ENCODE measurements around the gene HABP4. TPM values are rescaled to one million over a fixed set of nuclear protein-coding genes. Genes with fewer than 3 reads are reported as not detected.
A peak's percentile ranks its signal among the peaks of the same experiment; 100 is the strongest.

Gene HABP4
- total RNA-seq (10 to 100 TPM; 30.8 to 31.4 TPM), polyA plus RNA-seq (10 to 100 TPM; 13.5 to 31.8 (median 14.3) TPM), total RNA-seq (20.1 to 67.2 (median 52.7) reads per million in 6 experiments)

DNA sequence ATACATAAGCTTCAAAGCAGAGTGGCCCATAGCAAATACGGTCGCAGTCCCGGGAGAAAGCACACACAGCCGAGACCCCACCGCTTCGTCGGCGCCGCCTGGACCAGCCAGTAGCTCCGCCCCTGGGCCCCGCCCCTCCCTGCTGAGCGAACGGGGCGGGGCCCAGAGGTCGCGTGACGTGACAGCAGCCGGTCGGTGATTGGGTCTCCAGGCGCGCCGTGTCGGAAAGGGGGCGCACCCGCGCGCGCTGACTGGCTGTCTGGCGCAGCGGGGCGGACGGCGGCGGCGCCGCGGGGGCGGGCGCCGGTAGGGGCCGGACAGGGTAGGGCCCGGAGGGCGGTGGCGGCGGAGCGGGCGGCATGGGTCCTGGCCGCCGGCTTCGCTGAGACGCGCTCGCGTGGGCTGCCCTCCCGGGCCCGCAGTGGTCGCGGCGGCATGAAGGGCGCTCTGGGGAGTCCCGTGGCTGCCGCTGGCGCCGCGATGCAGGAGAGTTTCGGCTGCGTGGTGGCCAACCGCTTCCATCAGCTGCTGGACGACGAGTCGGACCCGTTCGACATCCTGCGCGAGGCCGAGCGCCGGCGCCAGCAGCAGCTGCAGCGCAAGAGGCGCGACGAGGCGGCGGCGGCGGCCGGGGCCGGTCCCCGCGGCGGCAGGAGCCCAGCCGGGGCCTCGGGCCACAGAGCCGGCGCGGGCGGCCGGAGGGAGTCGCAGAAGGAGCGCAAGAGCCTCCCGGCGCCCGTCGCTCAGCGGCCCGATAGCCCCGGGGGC lies at the start of gene HABP4:
TSS of gene HABP4 (plus strand) at position 325 of the 768 bp plus-strand sequence. CDS start at position 436, 111 bp downstream.
- H3K36me3 Mint-ChIP-seq = no peaks in the 10 kb centered on the region
- DNase-seq = peak; percentile 92 to 99 (median 95)
- peaks cover 0 to 8% (median 3%) of the 10 kb centered on the region in 5 donors for H3K27me3 Mint-ChIP-seq
- POLR2A ChIA-PET = interaction anchor here (0.7 to 5.4 kb wide), 19 partner anchors 9 to 328 kb away, joined by 3 to 51 read pairs (median 5); partner anchors contain the start of genes PRXL2C, SLC35D2, ZNF367 and ZNF510
- H3K27ac Mint-ChIP-seq = peak within 1 kb of the TSS; percentile 74 to 97 (median 92)
- peak within 1 kb of the TSS; percentile 87 to 98 (median 95) for H3K4me3 Mint-ChIP-seq
- peak; percentile 89 to 95 for ATAC-seq
- peaks cover 9 to 29% (median 25%) of the 10 kb centered on the region in 4 donors for H3K4me1 Mint-ChIP-seq
- no peaks in the 10 kb centered on the region for H3K9me3 Mint-ChIP-seq

DNA sequence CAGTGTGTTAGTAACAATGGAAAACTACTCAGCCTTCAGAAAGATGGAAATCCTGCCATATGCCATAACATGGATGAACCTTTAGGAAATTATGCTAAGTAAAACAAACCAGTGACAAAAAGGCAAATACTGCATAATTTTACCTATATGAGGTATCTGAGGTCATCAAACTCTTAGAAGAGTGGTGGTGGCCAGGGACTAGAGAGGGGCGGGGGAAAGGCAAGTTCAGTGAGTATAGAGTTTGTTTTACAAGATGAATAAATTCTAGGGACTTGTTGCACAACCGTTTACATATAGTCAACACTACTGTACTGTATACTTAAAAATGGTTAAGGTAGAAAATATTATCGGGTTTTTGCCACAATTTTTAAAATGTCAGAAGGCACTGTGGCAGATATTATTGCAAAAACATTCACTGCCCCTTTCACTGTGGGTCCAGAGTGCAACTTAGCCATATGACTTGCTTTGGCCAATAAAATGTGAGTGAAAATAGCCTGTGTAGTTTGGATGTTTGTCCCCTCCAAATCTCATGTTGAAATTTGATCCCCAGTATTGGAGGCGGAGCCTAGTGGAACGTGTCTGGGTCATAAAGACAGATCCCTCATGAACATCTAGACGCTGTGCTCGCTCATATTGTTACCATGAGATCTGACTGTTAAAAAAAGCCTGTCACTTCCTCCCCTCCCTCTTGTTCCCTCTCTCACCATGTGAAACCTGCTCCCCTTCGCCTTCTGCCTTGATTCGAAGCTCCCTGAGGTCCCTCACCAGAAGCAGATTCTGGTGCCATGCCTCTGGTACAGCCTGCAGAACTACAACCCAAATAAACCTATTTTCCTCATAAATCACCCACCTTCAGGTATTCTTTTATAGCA lies 41.3 kb upstream of the HABP4 start:
- Mint-ChIP-seq H3K4me1 (peaks cover 8 to 32% (median 27%) of the 10 kb centered on the region in 4 donors), H3K9me3 (no peaks in the 10 kb centered on the region), H3K27me3 (no peaks in the 10 kb centered on the region), H3K27ac (peak overlapping the region in 8 of 10 donors; percentile 1 to 87 (median 67)), H3K4me3 (no peak overlapping the region), H3K36me3 (no peaks in the 10 kb centered on the region)
- no peak for ATAC-seq
- no peak for DNase-seq
- POLR2A ChIA-PET = interaction anchor here (0.8 to 2.0 kb wide), 4 partner anchors 8 to 42 kb away, joined by 3 to 14 read pairs (median 4); partner anchors contain the start of gene HABP4

DNA sequence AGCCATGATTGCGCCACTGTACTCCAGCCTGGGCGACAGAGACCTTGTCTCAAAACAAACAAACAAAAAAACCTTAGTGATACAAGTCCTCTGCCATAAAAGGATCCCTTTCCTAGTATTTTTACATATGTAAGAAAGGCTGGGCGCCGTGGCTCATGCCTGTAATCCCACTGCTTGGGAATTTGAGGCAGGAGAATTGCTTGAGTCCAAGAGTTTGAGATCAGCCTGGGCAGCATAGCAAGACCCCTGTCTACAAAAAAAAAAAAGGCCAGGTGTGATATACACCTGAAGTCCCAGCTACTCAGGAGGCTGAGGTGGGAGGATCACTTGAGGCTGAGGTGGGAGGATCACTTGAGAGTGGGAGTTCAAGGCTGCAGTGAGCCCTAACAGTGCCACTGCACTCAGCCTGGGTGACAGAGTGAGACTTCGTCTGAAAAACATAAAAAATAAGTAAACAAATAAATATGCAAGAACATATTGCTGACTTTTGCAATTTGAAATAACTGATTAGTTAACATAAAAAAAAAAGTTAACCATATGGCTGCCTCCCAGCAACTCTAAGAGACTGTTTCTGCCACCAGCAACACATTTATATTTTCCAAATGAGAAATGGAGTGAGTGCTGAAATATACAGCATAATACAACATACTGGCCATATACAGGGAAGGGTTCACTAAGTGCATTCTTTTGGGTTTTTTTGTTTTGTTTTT lies 38.7 kb upstream of the HABP4 start:
- ATAC-seq (no peak), DNase-seq (no peak)
- Mint-ChIP-seq H3K36me3 (no peaks in the 10 kb centered on the region), H3K27me3 (no peaks in the 10 kb centered on the region), H3K27ac (peak overlapping the region in 4 of 10 donors; percentile 24 to 87 (median 63)), H3K4me1 (peaks cover 9 to 44% (median 38%) of the 10 kb centered on the region in 4 donors), H3K9me3 (no peaks in the 10 kb centered on the region), H3K4me3 (no peak overlapping the region)
- POLR2A ChIA-PET = interaction anchor here (0.6 to 1.8 kb wide), 3 partner anchors 10 to 30 kb away, joined by 3 to 6 read pairs (median 3); no protein-coding TSS in a partner anchor

GRCh38 chr9:96412174-96412913 lies 37.6 kb upstream of the HABP4 start:
- H3K4me3 Mint-ChIP-seq = peak overlapping the region in 2 of 10 donors; percentile 30 to 77
- H3K27me3 Mint-ChIP-seq = peaks cover 0 to 2% (median 0%) of the 10 kb centered on the region in 5 donors
- no peaks in the 10 kb centered on the region for H3K36me3 Mint-ChIP-seq
- peak overlapping the region in 8 of 10 donors; percentile 66 to 93 (median 80) for H3K27ac Mint-ChIP-seq
- H3K4me1 Mint-ChIP-seq = peaks cover 15 to 50% (median 43%) of the 10 kb centered on the region in 4 donors
- no peak for DNase-seq
- POLR2A ChIA-PET = interaction anchor here (0.6 to 2.2 kb wide), 6 partner anchors 11 to 41 kb away, joined by 3 to 45 read pairs (median 4); partner anchors contain the start of gene SLC35D2
- no peaks in the 10 kb centered on the region for H3K9me3 Mint-ChIP-seq
- ATAC-seq = no peak

- POLR2A ChIA-PET = interaction anchor here (0.6 to 2.2 kb wide), 10 partner anchors 14 to 86 kb away, joined by 3 to 45 read pairs (median 4); partner anchors contain the start of genes HABP4 and SLC35D2
- Mint-ChIP-seq H3K4me3 (peak overlapping the region; percentile 68 to 87 (median 82)), H3K36me3 (no peaks in the 10 kb centered on the region), H3K27ac (peak overlapping the region; percentile 81 to 93 (median 92)), H3K9me3 (no peaks in the 10 kb centered on the region), H3K27me3 (peaks cover 0 to 2% (median 0%) of the 10 kb centered on the region in 5 donors), H3K4me1 (peaks cover 15 to 44% (median 40%) of the 10 kb centered on the region in 4 donors)
- DNase-seq (peak in 4 of 10 donors; percentile 5 to 32 (median 18)), ATAC-seq (no peak)
These were observed 36.4 kb upstream of the HABP4 start for GRCh38 chr9:96413302-96414221.

DNA sequence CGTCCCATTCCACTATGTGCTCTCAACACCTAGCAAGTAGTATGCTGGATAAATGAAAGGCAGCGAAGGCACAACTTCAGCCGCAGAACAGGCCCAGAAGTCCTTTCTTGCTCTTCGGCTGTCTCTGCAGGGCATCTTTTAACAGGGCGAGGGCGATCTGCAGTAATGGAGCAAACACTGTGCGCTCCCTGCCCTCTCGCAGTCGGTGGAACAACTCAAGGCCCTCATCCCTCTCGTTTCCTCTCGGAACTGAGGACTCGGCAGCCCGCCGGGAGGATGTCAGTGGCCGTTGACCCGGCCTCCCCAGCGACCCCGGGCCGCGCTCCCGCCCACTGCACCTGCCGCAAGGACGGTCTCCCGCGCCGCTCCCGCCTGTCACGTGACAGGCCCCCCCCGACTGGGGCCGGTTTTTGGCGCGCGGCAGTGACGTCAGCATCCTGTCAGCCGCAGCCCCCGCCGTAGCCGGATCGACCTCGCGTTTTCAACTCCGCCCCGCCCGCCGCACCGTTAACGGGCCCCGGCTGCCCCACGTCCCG lies 32.9 kb upstream of the HABP4 start:
- ATAC-seq = peak; percentile 29 to 34
- peak overlapping the region; percentile 85 to 98 (median 96) for H3K27ac Mint-ChIP-seq
- H3K36me3 Mint-ChIP-seq = no peaks in the 10 kb centered on the region
- peak overlapping the region; percentile 82 to 94 (median 92) for H3K4me3 Mint-ChIP-seq
- POLR2A ChIA-PET = interaction anchor here (0.6 to 2.7 kb wide), 13 partner anchors 15 to 150 kb away, joined by 3 to 55 read pairs (median 4); partner anchors contain the start of genes HABP4 and SLC35D2
- H3K9me3 Mint-ChIP-seq = no peaks in the 10 kb centered on the region
- peak; percentile 84 to 94 (median 89) for DNase-seq
- peaks cover 0 to 2% (median 0%) of the 10 kb centered on the region in 5 donors for H3K27me3 Mint-ChIP-seq
- peaks cover 10 to 54% (median 46%) of the 10 kb centered on the region in 4 donors for H3K4me1 Mint-ChIP-seq

- H3K27ac Mint-ChIP-seq = peak overlapping the region; percentile 74 to 95 (median 89)
- H3K9me3 Mint-ChIP-seq = no peaks in the 10 kb centered on the region
- DNase-seq = peak in 4 of 10 donors; percentile 38 to 68 (median 51)
- H3K36me3 Mint-ChIP-seq = no peaks in the 10 kb centered on the region
- POLR2A ChIA-PET = interaction anchor here (0.6 to 2.6 kb wide), 6 partner anchors 16 to 149 kb away, joined by 3 to 36 read pairs (median 4); partner anchors contain the start of genes HABP4 and SLC35D2
- H3K27me3 Mint-ChIP-seq = peaks cover 0 to 2% (median 0%) of the 10 kb centered on the region in 5 donors
- H3K4me1 Mint-ChIP-seq = peaks cover 10 to 49% (median 42%) of the 10 kb centered on the region in 4 donors
- peak overlapping the region; percentile 74 to 95 (median 86) for H3K4me3 Mint-ChIP-seq
- peak; percentile 16 to 17 for ATAC-seq
These were observed 32.3 kb upstream of the HABP4 start for GRCh38 chr9:96417661-96418082.

- Mint-ChIP-seq H3K9me3 (no peaks in the 10 kb centered on the region), H3K36me3 (no peaks in the 10 kb centered on the region), H3K27ac (peak within 1 kb of the TSS; percentile 85 to 98 (median 96)), H3K4me3 (peak within 1 kb of the TSS; percentile 86 to 95 (median 92)), H3K27me3 (peaks cover 0 to 2% (median 0%) of the 10 kb centered on the region in 5 donors), H3K4me1 (peaks cover 8 to 43% (median 37%) of the 10 kb centered on the region in 4 donors)
- POLR2A ChIA-PET = interaction anchor here (0.6 to 2.6 kb wide), 7 partner anchors 16 to 149 kb away, joined by 3 to 36 read pairs (median 4); partner anchors contain the start of genes HABP4 and SLC35D2
- DNase-seq (peak; percentile 80 to 95 (median 84)), ATAC-seq (peak; percentile 67 to 71)
These were observed 31.7 kb upstream of the HABP4 start, which contains the start of gene ZNF367 for GRCh38 chr9:96418083-96418919. Gene ZNF367 (minus strand): TSS chr9:96418370. CDS start chr9:96418032, 338 bp downstream.

Data from naive thymus-derived CD8-positive, alpha-beta T cell (primary cell).